ENCODE measurements around the gene FSD1. TPM values are rescaled to one million over a fixed set of nuclear protein-coding genes. Genes with fewer than 3 reads are reported as not detected.

FSD1 gene
- total and polyA plus RNA-seq, 9 of the 15 experiments (the other 6 are each of a cell fraction or from before 2014, with no cell fraction given): 0.11 to 1.9 (median 0.94) TPM; not detected in 1

DNA sequence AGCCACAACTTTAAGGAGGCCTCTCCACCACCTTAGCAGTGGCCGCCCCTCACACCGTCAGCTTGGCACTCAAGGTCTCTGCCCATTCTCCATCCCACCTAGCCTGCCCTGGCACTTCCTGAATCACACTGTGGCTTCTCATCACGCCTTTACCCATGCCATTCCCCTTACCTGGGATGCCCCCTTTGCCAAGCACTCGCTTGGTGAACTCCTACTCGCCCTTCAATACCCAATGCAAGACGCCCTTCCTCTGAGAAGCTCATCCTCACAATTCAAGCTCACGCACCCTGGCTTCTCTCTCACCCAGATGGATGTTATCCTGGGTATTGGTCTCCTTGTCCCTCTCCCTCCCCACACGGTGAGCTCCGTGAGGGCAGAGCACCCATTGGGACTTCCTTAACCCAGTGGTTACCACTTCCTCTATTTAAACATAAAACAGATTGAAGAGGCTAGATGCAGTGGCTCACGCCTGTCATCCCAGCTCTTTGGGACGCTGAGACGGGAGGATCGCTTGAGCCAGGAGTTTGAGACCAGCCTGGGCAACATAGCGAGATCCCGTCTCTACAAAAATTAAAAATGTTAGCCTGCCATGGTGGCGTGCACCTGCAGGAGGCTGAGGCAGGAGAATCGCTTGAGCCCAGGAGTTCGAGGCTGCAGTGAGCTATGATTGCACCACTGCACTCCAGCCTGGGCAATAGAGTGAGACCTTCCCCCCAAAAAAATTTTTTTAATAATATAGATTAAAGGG is 38.0 kb upstream of the FSD1 start:
- Histone ChIP-seq H3K36me3 (ENCODE audit: control insufficient read depth, insufficient read depth, low read length) (peaks cover 38% of the 10 kb centered on the region; the same call in 2 of the 3 replicates), H3K9me3 (replicated peaks; ENCODE audit: control insufficient read depth, insufficient read depth, low read depth, low read length) (no peaks in the 10 kb centered on the region), H3K4me1 (replicated peaks in 1 of 2; ENCODE audit: control insufficient read depth in 2 of 2, insufficient read depth in 2 of 2, low read length in 2 of 2) (peaks cover 0 to 13% of the 10 kb centered on the region in 2 experiments; a peak in 2 of 5 replicates), H3K27ac (ENCODE audit: extremely low read depth, low read depth, low read length) (no peak overlapping the region), H3K9me1 (ENCODE audit: control insufficient read depth, insufficient read depth, low read length) (peaks cover 3% of the 10 kb centered on the region), H2AFZ (ENCODE audit: low read depth, low read length) (no peak overlapping the region), H3K4me3 (no peak overlapping the region), H3K27me3 (ENCODE audit: control insufficient read depth in 2 of 2, insufficient read depth in 2 of 2, low read length in 2 of 2) (no peaks in the 10 kb centered on the region), H3K9ac (ENCODE audit: insufficient read depth in 1 of 2, low read depth in 2 of 2, low read length in 2 of 2) (no peak overlapping the region), H3K4me2 (ENCODE audit: insufficient read depth, low read length) (no peak overlapping the region), H3K79me2 (ENCODE audit: control insufficient read depth, insufficient read depth, low read length) (no peaks in the 10 kb centered on the region), H4K20me1 (replicated peaks; ENCODE audit: control insufficient read depth, insufficient read depth, low read length) (no peaks in the 10 kb centered on the region; the same call in 1 of the 2 replicates)
- in situ Hi-C loops (cut with MboI) (no loop called here), intact Hi-C loops (cut with micrococcal nuclease) (loop anchor here (2.0 kb wide), 2 partner anchors 86 to 134 kb away; partner anchors contain the start of gene SH3GL1)
- BruUV-seq (replicated peaks): no TSS peak
- ChIA-PET CTCF (ENCODE audit: low intra/inter-chr PET ratio) (interaction anchor here (0.6 to 3.8 kb wide), 6 partner anchors 76 to 262 kb away, joined by 3 to 49 read pairs (median 8); partner anchors contain the start of genes MPND and SH3GL1), POLR2A (interaction anchor here (0.6 to 1.2 kb wide), 12 partner anchors 10 to 136 kb away, joined by 3 to 8 read pairs (median 4); partner anchors contain the start of genes CHAF1A, MPND and YJU2)
- TF ChIP-seq LCOR (CRISPR knock-in tag; IDR thresholded peaks at IDR 0.05): no peak
- no peak for TF ChIP-seq HNRNPL (IDR thresholded peaks at IDR 0.05; ENCODE audit: low read depth, low read length)
- no peak for TF ChIP-seq TBP (optimal IDR thresholded peaks at IDR 0.05; ENCODE audit: low read depth, low read length)
- TF ChIP-seq, protein P1, sequence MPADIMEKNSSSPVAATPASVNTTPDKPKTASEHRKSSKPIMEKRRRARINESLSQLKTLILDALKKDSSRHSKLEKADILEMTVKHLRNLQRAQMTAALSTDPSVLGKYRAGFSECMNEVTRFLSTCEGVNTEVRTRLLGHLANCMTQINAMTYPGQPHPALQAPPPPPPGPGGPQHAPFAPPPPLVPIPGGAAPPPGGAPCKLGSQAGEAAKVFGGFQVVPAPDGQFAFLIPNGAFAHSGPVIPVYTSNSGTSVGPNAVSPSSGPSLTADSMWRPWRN (IDR thresholded peaks at IDR 0.05; ENCODE audit: low read depth): no peak
- no peak for TF ChIP-seq HMG20A (CRISPR knock-in tag; conservative IDR thresholded peaks at IDR 0.05)
- no peak for TF ChIP-seq SP1 (CRISPR knock-in tag; IDR thresholded peaks at IDR 0.05)
- TF ChIP-seq, protein P2, sequence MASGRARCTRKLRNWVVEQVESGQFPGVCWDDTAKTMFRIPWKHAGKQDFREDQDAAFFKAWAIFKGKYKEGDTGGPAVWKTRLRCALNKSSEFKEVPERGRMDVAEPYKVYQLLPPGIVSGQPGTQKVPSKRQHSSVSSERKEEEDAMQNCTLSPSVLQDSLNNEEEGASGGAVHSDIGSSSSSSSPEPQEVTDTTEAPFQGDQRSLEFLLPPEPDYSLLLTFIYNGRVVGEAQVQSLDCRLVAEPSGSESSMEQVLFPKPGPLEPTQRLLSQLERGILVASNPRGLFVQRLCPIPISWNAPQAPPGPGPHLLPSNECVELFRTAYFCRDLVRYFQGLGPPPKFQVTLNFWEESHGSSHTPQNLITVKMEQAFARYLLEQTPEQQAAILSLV (tag; IDR thresholded peaks at IDR 0.05): no peak
- no peak for TF ChIP-seq POLR2AphosphoS2 (IDR thresholded peaks at IDR 0.05; ENCODE audit: low read length)
- FAIRE-seq (no peak), DNase-seq (ENCODE audit: extremely low read depth in 1 of 4, low spot score in 3 of 4) (peak in 1 of 4 experiments; percentile 2), ATAC-seq (no peak)
- WGBS (ENCODE audit: insufficient coverage, low coverage, missing lambda C conversion rate): 71% methylated on average over 14 of the region's 18 CpGs
